HG02763 (cell line): ENCODE measurements around the gene INS.
"Not testable (repeated sequence)": the region's sequence is repeated elsewhere in the genome, so short reads cannot be mapped to it uniquely, and the experiment has no call there.

Experiments
- ATAC-seq: cut with Tn5 transposase; IDR thresholded peaks from one replicate; pipeline ENCODE4 v1.9.1; 2021; ENCODE audit warnings: mild to moderate bottlenecking, moderate library complexity; ENCODE audit not compliant: unreplicated experiment

The INS gene

DNA sequence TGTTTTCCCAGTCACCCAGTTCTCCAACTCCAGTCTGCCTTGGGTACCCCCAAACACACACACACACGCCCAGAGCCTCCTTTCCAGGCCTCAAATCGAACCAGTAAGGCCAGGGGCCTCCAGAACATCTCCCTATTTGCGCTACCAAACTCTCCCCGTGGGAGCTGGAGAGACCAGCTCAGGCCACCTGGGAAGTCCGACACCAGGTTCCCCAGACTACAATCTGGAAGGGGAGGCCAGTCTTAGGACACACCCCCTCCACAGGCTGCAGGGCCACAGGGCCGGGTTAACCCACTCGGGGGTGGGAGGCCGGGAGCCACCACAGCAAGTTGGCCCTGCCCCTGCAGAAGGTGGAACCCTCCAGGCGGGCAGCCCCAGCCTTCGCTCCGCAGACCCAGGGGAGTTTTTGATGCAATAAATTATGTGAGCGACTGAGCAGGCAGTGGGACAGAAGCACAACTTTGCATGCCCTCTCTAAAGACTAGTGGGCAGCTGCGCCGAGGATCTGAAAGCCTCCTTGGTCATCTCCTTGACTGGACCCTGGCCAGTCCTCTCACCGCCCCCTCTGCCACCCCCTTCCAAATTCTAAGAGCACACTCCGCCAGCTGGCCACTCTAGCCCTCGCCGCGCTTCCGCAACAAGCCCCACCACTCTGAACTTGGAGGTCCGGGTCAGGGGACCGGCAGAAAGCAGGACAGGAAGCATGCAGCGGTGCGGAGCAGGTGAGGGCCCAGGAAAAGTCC lies 24.6 kb downstream of the INS start:
- no peak for ATAC-seq

DNA sequence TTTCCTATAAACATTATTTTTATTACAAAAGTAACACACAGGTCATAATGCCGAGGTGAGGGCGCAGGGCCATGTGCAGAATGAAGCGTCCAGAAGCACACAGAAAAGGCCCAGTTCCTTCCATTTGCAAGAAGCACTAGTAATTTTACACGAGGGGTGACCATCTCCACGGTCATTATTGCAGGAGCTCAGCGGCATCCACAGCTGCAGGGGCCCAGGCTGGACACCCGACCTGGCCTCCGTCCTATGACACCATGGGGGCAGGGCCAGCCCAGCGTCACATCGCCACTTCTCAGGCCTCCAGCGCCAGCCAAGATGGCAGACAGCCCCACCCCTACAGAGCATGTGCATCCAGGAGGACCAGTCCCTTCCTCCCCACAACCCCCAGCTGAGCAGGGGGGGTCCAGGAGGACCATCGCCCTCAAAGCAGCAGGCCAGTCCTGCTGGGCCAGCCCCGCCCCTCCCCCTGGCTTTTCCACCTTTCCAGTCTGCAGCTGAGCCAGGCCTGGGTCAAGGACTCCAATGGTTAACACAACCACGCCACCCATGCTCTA lies 25.3 kb downstream of the INS start:
- ATAC-seq, result no peak

DNA sequence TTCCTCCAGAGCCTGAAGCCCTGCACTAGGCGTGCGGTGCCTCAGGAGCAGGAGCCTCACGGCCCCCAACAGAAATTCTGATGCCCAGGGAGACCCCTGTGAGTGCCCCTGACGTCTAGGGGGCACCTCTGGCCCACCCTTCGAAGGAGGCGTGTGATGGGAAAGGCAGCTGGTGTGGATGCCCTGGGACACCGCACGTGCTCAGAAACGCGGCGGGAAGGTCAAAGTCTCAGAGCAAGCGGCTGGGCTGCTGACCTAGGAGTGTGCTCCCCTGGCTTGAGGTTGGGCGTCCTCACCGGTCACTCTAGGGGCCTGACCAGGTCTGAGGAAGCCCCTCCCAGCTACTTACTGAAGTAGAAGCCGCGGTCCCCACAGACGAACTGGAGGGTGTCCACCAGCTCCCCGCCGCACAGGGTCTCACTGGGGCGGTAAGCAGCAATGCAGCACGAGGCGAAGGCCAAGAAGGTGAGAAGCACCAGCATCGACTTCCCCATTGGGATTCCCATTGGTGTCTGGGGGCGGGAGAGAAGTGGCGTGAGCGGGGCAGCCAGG lies 25.9 kb downstream of the INS start:
- no peak for ATAC-seq

DNA sequence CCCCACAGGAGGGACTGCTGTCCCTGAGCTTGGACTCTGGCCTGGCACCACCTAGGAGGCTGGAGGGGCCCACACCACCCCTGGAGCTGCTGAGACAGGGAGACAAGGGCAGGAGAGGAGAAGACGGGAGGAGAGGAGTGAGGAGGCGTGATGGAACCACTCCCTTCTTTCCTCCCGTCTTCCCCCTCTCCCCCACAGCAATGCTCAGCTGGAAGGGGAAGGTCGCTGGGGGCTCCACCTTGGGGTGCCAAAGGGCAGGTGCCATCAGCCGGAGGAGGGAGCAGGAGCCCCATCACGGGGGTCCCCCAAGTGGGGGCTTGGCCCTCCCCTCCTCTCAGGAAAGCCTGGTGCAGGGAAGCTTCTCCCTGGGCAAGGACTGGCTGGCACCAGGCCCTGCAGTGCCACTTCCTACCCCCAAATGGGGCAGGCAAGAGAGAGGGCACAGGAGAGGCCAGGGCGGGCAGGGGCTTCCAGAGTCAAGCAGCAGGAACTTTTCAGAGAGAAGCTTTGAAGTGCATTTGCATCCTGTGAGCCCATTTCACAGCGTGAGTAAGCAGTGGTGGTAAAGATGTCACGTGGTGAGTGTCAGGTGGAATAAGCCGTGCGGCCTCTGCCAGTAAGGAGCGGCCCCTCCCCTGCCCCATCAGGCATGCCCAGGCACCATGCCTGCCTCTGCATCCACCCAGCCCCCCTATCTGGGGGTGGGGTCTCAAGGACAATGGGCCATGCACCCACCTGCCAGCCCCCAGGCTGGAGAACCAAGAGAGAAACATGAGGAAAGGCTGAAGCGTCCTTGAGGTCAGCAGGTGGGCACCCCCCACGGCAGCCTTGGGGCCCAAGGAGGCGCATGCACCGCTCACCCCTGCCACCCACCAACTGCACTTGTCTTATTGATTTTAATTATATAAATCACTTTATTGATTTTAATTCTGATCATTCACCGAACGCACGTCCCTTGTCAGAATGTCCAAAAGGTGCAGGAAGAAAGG lies 26.7 kb downstream of the INS start:
- ATAC-seq, result no peak

DNA sequence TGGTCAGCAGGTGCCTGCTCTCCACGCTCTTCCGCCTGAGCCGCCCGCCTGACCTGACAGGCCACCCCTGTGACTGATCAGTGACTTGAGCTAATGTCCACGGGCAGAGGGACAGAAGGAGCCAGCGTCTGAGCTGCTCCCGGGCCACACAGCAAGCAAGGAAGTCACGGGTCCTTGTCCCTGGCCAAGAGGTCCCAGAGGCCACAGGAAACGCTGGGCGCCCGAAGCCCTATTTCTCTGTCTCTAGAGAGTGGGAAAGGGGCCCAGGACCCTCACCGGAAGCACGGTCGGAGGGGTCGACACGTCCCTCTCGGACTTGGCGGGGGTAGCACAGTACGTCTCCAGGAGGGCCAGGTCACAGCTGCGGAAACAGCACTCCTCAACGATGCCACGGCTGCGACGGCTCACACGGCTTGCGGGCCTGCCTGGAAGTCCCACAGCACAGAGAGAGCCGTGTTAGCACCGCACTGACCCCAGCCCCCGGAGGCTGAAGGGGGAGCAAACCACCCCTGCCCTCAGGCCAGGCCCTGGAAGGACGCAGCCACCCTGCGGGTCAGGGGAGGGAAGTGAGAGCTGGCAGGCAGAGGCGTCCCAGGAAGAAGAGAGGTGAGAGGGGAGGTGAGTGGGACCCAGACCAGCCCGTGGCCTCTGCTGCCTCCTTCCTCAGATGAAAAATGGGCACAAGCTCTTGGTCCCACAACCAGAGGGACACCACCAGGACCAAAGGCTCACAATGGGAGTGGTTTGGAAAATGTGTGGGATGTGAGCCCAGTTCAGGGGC lies 27.6 kb downstream of the INS start:
- no peak for ATAC-seq

DNA sequence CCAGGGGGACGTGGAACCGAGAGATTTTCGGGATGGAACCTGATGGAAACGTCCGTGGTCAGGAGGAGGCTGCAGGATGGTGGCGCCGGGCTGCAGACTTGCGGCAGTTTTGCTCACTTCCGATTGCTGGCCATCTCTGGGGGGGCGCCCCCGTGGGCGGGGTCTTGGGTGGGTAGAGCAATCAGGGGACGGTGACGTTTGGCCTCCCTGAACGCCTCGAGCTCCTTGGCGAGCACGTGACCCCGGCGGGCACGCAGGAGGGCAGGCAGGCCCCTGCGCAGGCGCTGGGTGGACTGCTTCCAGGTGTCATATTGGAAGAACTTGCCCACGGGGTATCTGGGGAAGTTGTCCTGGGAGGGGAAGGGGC lies 28.2 kb downstream of the INS start:
- no peak for ATAC-seq

DNA sequence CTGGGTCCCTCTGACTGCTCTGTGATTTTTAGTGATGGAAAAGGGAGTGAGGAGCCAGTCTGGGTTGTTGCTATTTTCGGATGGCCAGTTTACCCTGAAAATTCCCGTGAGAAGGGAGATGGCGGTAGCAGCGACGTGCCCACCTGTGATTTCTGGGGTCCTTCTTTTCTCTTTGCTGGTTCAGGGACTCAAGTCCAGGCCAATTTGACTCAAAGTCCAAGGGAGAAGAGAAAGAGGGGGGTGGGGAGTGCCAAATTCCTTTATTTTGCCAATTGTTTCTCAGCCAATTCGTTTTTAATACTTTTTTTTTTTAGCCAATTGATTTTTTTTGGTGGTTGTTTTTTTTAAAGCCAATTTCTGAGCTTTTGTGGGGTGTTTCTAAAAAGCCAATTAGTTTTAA lies 28.8 kb downstream of the INS start:
- ATAC-seq, result no peak

DNA sequence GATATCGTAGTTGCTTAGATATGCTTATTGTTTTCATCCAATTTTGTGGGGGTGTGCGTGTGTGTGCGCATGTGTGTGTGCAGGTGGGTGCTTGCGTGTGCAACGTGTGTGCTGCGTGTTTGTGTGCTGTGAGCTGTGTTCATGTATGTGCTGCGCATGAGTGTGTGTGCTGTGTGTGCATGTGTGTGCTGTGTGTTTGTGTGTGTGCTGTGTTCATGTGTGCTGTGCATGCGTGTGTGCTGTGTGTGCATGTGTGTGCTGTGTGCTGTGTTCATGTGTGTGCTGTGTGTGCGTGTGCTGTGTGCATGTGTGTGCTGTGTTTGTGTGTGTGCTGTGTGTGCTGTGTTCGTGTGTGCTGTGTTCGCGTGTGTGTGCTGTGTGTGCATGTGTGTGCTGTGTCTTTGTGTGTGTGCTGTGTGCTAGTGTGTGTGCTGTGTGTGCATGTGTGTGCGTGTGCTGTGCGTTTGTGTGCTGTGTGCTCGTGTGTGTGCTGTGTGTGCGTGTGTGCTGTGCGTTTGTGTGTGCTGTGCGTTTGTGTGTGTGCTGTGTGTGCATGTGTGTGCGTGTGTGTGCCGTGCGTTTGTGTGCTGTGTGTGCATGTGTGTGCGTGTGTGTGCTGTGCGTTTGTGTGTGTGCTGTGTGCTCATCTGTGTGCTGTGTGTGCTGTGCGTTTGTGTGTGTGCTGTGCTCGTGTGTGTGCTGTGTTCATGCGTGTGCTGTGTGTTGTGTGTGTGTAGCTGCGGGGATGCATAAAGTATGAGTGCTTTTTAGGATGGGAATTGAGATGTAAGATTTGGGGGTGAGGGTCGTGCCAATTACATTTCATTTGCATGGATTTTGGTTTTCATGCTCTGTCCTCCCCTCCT lies 29.4 kb downstream of the INS start:
- no peak for ATAC-seq

DNA sequence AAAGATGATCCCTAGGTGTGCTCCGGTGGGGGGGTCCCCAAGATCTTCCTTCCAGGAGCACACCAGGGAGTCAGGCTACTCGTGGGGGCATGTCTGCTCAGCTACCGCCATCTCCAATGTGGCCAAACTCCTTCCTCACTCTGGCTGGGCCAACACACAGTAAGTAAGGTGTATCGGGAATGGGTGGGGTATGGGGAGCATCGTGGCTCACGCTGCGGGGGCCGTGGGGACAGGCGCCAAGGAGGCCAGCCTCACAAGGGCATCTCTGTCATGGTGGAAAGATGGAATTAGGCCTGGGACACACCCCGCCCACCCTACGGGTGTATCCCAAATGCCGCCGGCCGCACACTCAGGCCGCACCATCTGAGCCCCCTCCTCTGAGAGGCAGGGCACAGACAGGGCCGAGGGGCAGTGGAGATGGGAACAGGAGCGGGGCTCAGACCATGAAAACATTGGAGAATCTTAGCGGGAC lies 30.1 kb downstream of the INS start:
- ATAC-seq, result no peak

DNA sequence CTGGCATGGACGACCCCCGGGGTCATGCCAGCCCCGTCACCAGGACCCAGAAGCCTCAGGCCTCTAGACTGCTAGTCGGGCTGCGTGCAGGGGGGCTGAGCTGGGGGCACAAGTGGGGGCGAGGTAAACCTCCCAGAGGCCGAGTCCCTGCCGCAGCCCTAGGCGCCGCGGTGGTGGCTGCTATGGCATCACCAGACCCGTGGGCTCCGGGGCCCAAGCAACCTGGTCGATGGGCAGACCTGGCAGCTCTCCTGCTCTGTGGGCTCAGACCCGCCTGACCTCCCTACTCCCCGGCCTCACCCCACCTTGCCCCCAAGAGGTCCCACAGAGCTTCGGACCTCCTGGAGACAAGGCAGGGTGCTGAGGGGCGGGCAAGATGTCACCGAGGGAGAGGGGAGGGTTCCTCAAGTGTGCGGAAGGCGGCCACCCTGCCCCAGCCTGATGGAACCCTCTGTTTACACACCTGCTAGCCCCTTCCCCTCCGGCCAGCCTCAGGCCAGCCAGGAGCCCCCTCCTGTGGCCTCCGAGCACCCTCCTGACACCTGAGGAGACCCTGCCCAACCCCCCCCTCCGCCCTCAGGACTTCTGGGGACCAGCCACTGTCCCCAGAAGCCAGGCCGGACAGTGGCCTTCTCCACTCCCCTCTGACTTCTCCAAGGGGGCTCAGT lies 31.2 kb downstream of the INS start:
- ATAC-seq, result no peak

DNA sequence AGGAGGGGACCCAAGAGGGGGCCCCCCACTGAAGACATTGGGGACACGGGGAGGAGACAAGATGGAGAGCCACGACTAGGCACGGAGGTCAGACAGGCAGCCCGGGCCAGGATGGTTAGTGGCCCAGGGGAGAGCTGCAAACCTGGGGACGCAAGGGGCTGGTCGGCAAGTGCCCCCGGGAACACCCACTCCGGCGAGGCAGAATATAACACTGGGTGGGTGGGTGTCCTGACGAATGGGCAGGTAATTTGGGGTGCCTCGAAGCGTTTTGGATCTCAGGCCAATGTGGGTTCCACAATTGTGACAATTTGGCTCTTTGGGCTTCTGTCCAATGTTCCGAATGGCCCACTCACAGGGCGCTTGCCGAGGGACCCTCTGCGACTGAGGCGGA lies 31.7 kb downstream of the INS start:
- ATAC-seq, result no peak

DNA sequence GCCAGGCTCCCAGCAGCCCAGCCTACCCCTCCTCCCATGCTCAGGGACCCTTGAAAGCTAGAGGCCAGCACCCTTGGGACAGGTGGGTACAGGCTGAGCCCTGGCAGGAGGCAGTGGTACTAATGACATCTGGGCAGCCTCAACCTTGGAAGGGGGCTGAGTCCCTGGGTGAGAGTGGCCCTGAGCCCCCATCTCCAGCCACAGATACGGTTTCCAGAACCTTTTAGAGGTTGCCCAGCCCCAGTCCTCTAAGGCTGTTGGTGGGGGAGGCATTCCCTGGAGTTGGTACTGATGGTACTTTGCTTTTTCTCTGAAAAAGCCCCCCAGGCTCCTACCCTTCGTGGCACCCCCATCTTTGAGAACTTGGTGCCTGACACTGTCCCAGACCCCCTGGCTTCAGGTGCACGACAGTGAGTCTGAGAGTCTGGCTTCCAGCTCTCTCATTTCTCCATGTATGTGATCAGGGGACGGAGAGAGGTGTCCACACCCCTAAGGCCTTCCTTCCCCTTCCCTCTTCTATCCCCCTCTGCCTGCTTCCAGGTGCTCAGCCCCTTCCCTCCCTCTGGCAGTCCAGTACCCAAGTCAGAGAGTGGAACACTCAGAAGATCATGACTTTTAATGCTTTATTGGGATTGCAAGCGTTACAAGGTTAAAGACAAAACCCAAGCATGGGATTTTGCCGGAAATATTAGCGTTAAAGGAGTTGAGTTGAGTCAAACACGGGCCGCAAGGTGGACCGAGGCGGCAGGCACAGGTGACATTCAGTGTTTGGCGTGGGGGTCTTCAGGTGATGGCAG lies 32.3 kb downstream of the INS start:
- ATAC-seq, result no peak

DNA sequence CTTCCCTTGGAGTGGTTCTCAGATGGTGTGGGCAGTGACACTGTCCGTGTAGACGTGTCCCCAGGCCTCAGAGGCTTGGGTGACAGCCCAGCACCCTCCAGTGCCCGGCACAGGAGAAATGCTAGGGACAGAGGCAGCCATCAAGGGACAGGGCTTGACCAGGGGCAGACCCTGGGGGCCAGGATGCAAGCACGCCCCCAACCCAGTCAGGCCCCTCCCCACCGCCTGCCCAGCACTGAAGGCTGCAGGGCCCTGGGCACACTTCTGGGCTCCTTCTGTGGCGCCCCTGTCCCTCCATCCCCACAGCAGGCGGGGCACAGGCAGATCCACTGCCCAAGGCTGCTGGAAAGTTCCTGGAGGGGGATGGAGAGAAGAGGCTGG lies 32.9 kb downstream of the INS start:
- ATAC-seq, result no peak

DNA sequence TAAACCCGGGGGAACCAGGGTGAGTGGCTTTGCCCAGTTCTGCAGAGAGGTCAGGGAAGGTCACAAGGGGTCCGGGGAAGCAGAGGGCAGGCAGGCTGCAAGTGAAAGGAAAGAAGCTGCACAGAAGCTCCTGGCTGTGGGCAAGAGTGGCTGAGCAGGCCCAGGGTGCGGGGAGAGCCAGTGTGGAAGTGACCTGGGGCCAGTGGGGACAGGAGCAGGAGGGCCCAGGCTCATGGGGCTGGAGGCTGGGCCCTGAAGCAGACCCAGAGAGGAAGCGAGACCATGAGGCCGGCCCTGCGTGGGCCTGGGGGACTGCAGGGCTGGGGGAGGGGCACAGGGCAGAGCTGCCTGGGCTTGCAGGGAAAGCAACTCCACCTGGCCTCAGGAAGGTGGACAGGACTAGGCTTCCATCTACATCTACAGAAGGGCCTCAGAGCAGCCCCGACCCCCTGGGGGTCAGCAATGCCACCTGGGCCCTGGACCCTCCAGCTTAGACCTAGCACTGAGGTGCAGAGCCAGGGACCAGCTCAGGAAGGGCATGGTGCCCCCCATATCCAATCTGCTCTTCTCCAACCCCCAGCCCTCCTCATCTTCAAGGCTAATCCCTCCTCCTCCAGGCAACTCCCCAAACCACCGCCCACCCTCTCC lies 33.4 kb downstream of the INS start:
- ATAC-seq, result no peak

DNA sequence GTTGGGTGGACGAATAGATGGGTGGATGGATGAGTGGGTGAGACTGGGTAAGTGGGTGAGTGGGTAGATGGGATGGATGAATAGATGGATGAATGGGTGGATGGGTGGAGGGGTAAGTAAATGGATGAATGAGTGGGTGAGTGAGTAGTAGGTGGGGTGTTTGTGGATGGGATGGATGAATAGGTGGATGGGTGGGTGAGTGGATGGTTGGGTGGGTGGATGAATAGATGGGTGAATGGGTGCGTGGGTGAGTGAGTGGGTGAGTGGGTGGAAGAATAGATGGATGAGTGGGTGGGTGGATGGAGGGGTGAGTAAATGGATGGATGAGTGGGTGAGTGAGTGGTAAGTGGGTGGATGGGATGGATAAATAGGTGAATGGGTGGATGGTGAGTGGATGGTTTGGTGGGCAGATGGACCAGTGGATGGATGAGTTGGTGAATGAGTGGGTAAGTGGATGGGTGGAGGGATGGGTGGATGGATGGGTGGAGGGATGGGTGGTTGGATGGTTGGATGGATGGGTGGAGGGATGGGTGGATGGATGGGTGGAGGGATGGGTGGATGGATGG lies 34.4 kb downstream of the INS start:
- ATAC-seq, result no peak

DNA sequence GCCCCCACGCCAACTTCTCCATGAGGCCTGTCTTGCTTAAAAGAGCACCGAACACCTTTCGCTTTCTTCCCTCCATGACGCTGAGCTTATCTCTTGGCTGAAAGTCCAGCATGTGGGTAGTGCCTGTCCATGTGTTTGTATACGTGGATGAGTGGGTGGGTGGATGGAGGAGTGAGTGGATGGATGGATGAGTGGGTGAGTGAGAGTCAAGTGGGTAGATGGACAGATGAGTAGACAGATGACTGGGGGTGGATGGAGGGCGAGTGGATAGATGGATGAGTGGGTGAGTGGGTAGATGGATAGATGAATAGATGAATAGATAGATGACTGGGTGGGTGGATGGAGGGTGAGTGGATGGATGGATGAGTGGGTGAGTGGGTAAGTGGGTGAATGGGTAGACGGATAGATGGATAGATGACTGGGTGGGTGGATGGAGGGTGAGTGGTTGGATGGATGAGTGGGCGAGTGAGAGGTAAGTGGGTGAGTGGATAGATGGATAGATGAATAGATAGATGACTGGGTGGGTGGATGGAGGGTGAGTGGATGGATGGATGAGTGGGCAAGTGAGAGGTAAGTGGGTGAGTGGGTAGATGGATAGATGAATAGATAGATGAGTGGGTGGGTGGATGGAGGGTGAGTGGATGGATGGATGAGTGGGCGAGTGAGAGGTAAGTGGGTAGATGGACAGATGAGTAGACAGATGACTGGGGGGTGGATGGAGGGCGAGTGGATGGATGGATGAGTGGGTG lies 36.1 kb downstream of the INS start:
- not testable (repeated sequence) for ATAC-seq

DNA sequence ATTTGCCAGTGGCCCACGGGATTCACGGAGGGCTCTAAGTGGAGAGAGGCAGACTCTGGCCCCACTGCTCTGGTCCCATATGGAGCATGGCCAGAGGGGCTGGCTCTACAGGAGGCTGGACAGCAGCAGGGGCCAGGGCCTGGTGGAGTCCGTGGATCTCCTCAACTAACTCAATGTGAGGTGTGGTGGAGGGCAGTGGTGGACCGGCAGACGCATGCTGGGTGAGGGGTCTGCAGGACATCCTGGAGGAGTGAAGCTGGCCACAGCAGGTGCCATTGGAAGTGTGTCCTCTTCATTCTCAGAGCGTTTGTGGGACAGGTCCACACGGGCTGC lies 37.4 kb downstream of the INS start:
- no peak for ATAC-seq
